Subcutaneous abdominal adipose tissue (tissue), 5 donors: Measurements from ENCODE around the gene ATXN1.

Experiments
- H3K27ac ChIP-seq: one replicate; pipeline ENCODE4 v1.7.0; 2013; ENCODE audit warnings: low read depth, mild to moderate bottlenecking, inconsistent platforms, low read length, moderate library complexity
- H3K27me3 ChIP-seq, 5 donors: one replicate each; pipeline ENCODE4 v1.7.0; 2013; ENCODE audit warnings: low read length in 5 of 5, inconsistent platforms in 1 of 5; ENCODE audit not compliant: control insufficient read depth in 5 of 5, insufficient read depth in 4 of 5
- H3K36me3 ChIP-seq, 5 donors: one replicate each; pipeline ENCODE4 v1.7.0; 2013; ENCODE audit warnings: low read length in 5 of 5; ENCODE audit not compliant: control insufficient read depth in 5 of 5, insufficient read depth in 5 of 5
- H3K4me1 ChIP-seq, 5 donors: one replicate each; pipeline ENCODE4 v1.7.0; 2013; ENCODE audit warnings: low read length in 5 of 5, mild to moderate bottlenecking in 3 of 5, moderate library complexity in 1 of 5; ENCODE audit not compliant: control insufficient read depth in 5 of 5, insufficient read depth in 5 of 5
- H3K4me3 ChIP-seq, 5 donors: one replicate each; pipeline ENCODE4 v1.7.0; 2013; ENCODE audit warnings: low read length in 5 of 5, low read depth in 1 of 5
- H3K9ac ChIP-seq, 5 donors: one replicate each; pipeline ENCODE4 v1.7.0; 2013; ENCODE audit warnings: low read length in 5 of 5, mild to moderate bottlenecking in 4 of 5, moderate library complexity in 3 of 5
- H3K9me3 ChIP-seq, 5 donors: one replicate each; pipeline ENCODE4 v1.7.0; 2013; ENCODE audit warnings: low read length in 5 of 5; ENCODE audit not compliant: control insufficient read depth in 5 of 5
- donor health status: healthy.
- donor health status: healthy.
- donor health status: healthy.
- donor health status: healthy.
- donor health status: healthy.

The ATXN1 gene

GRCh38 chr6:16345449-16346330, 415.6 kb downstream of the ATXN1 start:
- peaks cover 1 to 20% (median 13%) of the 10 kb centered on the region in 5 donors for H3K4me1 ChIP-seq
- H3K9me3 ChIP-seq: no peaks in the 10 kb centered on the region
- no peaks in the 10 kb centered on the region for H3K27me3 ChIP-seq
- H3K27ac ChIP-seq: peak overlapping the region; percentile 29
- no peak overlapping the region for H3K9ac ChIP-seq
- H3K4me3 ChIP-seq: no peak overlapping the region
- H3K36me3 ChIP-seq: no peaks in the 10 kb centered on the region

- Histone ChIP-seq H3K27me3 (no peaks in the 10 kb centered on the region), H3K4me3 (no peak overlapping the region), H3K27ac (peak overlapping the region; percentile 29), H3K9ac (no peak overlapping the region), H3K9me3 (no peaks in the 10 kb centered on the region), H3K4me1 (peaks cover 1 to 20% (median 13%) of the 10 kb centered on the region in 5 donors), H3K36me3 (no peaks in the 10 kb centered on the region)
These were observed 416.5 kb downstream of the ATXN1 start for GRCh38 chr6:16344756-16345155.

DNA sequence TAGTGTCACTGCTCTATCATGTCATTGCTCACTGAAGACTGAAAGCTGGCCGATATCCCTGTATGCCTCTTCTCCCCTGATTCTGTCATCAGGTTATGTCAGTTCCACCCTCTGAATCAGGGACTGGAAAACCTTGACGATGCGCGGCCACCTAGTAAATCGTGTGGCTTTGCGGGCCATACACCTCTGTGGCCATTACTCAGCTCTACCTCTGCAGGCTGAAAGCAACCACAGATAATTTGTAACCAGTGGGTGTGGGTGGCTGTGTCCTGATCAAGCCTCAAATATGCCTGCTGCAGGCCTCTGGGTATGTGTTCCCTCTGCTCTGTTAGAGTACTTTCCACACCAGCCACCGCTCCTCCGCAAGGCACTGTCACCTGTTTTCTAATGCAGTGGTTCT, 417.7 kb downstream of the ATXN1 start:
- no peaks in the 10 kb centered on the region for H3K9me3 ChIP-seq
- no peaks in the 10 kb centered on the region for H3K36me3 ChIP-seq
- no peak overlapping the region for H3K4me3 ChIP-seq
- no peak overlapping the region for H3K9ac ChIP-seq
- H3K27ac ChIP-seq: no peak overlapping the region
- no peaks in the 10 kb centered on the region for H3K27me3 ChIP-seq
- peaks cover 9 to 30% (median 21%) of the 10 kb centered on the region in 5 donors for H3K4me1 ChIP-seq

- Histone ChIP-seq H3K27ac (no peak overlapping the region), H3K9me3 (no peaks in the 10 kb centered on the region), H3K4me1 (peaks cover 22 to 55% (median 50%) of the 10 kb centered on the region in 5 donors), H3K9ac (no peak overlapping the region), H3K36me3 (no peaks in the 10 kb centered on the region), H3K27me3 (no peaks in the 10 kb centered on the region), H3K4me3 (no peak overlapping the region)
These were observed 422.0 kb downstream of the ATXN1 start for GRCh38 chr6:16339265-16339587.

DNA sequence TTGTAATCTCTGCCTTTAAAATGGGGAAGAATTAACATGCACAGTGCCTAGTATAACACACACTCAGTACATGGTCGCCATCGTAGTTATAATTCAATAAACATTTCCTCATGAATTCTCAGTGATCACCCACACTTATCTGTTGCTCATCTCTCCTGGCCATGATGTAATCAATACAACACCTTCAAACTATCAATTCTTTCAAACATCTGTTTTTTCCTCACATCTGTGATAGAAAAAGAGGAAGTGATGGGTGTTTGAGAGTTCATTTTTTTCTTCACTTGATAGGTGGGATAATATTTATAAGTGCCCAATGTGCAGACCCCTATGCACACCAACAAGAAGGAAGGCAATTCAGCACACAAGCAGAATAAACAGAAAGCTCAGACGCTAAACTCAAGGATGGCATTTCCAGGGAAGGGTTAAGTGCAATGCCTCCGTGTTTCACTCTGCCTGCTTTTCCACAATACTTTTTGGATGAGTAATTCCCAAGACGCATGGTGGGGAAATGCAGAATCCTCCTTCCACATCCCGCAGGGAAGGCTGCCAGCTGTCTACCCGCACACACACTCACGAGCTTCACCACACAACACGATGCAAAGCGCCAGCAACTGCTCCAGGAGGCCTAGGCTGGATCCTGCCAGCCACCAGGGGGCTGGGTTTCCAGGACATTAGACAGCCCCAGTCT, 422.5 kb downstream of the ATXN1 start:
- Histone ChIP-seq H3K9ac (no peak overlapping the region), H3K4me3 (peak overlapping the region in 1 of 5 donors; percentile 11)

GRCh38 chr6:16337295-16337975, 423.8 kb downstream of the ATXN1 start:
- H3K4me1 ChIP-seq: peaks cover 22 to 64% (median 51%) of the 10 kb centered on the region in 5 donors
- H3K27ac ChIP-seq: peak overlapping the region; percentile 60
- H3K9ac ChIP-seq: no peak overlapping the region
- H3K4me3 ChIP-seq: peak overlapping the region in 2 of 5 donors; percentile 11 to 33
- no peaks in the 10 kb centered on the region for H3K36me3 ChIP-seq
- H3K9me3 ChIP-seq: no peaks in the 10 kb centered on the region
- no peaks in the 10 kb centered on the region for H3K27me3 ChIP-seq

More for the DNA sequence above, 422.5 kb downstream of the ATXN1 start:
- Histone ChIP-seq H3K27ac (no peak overlapping the region), H3K27me3 (no peaks in the 10 kb centered on the region), H3K36me3 (no peaks in the 10 kb centered on the region), H3K4me1 (peaks cover 22 to 58% (median 51%) of the 10 kb centered on the region in 5 donors), H3K9me3 (no peaks in the 10 kb centered on the region)

DNA sequence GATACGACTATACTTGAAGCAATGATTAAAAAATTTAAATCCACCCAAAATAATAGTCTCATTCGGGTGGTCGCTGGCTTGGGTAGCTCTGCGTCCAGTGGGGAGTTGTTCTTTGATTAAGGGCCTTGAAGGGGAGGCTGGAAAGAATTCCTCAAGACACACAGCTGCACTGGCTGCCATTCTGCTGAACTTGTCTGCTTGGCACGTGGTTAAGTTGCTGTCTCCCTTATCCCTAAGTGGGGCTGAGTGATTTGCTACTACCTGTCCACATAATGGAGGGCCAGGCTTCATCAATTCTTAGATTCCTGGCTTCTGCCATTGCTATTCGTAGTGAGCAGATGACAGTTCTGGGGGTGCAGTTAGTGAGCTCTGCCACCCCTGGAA, 424.4 kb downstream of the ATXN1 start:
- Histone ChIP-seq H3K9ac (no peak overlapping the region), H3K36me3 (no peaks in the 10 kb centered on the region), H3K27ac (no peak overlapping the region), H3K9me3 (no peaks in the 10 kb centered on the region), H3K27me3 (no peaks in the 10 kb centered on the region), H3K4me1 (peaks cover 22 to 65% (median 55%) of the 10 kb centered on the region in 5 donors), H3K4me3 (no peak overlapping the region)

DNA sequence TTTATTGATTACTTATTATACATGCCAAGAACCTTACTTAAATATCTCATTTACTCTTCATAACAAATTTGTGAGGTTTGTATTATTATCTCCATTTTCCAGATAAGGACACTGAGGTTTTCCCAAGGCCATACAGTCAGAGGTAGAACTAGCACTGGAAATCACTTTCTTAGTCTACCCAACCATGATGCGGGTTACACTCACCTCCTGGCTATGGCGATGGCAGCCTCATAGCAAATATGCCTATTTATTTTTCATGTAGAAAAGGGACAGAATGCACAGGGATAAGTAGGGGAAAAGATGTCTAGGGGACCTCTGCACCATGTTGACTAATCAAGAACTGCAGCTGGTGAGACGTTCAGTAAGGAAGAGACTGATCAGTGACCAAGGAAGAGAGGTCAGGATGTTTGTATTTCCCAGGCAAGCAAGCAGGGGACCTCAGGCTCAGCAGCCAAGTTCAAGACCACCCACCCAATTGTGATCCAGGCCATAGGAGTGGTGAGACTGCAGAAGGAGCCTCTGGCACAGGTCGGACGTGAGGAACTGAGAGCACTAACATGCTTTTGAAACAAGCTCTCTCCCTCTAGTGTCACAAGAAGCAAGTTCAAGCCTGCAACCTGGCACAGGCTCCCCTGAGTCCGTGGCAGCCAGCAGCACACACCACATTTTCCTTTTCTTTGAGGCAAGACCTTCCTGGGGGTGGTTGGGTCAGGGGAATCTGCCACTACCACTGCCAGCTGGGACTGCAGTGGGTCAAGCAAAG, 425.0 kb downstream of the ATXN1 start:
- H3K4me3 ChIP-seq: no peak overlapping the region
- H3K9me3 ChIP-seq: no peaks in the 10 kb centered on the region
- H3K27ac ChIP-seq: no peak overlapping the region
- no peak overlapping the region for H3K9ac ChIP-seq
- no peaks in the 10 kb centered on the region for H3K36me3 ChIP-seq
- peaks cover 22 to 71% (median 61%) of the 10 kb centered on the region in 5 donors for H3K4me1 ChIP-seq
- H3K27me3 ChIP-seq: no peaks in the 10 kb centered on the region

DNA sequence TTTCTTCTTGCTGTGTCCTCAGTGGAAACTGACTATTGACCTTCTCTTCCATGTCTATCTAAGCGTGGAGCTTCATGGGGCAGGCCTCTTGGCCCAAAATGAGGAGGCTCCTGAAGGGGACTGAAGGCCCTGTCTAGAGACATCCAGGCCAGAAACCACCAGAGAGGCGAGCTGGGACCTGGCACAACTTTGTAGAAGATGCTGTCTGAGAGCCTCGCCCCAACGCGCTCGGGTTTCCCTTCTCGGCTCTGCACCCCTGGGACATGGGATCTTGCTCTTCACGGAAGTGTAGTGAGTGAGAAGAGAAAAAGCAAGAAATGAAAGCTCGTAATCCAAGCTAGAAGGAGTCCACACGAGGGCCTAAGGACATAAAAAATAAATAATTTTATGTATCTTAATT, 426.1 kb downstream of the ATXN1 start:
- H3K4me1 ChIP-seq: peaks cover 22 to 71% (median 62%) of the 10 kb centered on the region in 5 donors
- H3K9ac ChIP-seq: peak overlapping the region in 1 of 5 donors; percentile 6
- no peak overlapping the region for H3K4me3 ChIP-seq
- peak overlapping the region; percentile 69 for H3K27ac ChIP-seq
- no peaks in the 10 kb centered on the region for H3K27me3 ChIP-seq
- H3K36me3 ChIP-seq: no peaks in the 10 kb centered on the region
- no peaks in the 10 kb centered on the region for H3K9me3 ChIP-seq
